Activated CD4-positive, CD25-positive, alpha-beta regulatory T cell treated with anti-CD3 and anti-CD28 coated beads, Interleukin-2, amount 50 U/mL, for 16 hours (primary cell): ENCODE results near the gene LHFPL3.
"Not testable (repeated sequence)": the region's sequence is repeated elsewhere in the genome, so short reads cannot be mapped to it uniquely, and the experiment has no call there.

ENCODE experiments used
- DNase-seq: peaks from one replicate; pipeline ENCODE4 v3.0.0-alpha.2; 2020; ENCODE audit warnings: low read depth, low spot score

Gene LHFPL3

DNA sequence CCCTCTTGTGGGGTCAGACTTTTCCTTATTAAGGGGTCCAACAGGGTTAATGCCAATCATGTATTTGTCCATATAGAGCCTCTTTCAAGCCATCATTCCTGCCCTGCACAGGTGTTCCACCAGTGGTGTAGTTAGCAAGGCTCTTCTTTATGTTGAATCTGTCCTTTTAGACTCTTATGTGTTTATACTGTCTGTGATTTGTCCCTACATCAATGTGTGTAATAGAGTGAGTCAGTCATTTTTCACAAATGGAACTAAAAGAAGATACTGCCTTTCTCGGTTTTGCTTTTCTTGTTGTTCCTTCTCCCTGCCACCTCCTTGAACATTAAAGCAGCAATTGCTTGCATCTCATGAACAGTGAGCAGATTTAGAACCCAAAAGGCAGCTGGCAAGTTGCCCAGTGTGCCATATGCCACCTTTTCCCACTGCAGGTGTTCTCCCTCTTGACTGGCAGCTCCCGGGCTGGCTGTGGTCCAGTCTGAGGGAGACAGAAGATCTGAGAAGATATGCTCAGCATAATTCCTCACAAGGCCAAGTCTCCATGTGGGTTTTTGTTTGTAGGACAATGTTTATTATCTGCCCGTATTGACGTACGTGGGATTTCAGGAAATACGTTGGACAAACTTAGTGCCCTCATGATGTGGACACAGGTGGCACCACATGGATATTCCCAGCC, 154.1 kb downstream of the LHFPL3 start:
- no peak for DNase-seq

DNA sequence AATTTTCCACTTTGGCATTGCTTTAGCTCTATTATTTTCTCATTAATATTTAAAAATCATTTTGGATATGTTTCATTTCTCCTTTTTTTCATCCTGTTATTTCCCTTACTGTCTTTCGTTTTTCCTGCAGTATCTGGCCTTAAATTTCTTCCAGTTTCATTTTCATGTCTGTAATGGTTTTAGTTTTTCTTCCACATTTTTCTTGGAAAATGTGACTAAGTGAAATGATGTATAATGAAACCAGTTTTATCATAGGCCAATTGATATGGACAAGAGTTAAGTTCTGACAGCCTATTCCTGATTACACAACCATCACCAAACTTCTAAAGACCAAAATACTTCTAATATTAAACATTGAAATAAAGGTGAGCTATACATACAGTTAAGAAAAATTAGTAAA, 158.5 kb downstream of the LHFPL3 start:
- DNase-seq = no peak

- no peak for DNase-seq
Measured at GRCh38 chr7:104487642-104488041, 159.2 kb downstream of the LHFPL3 start.

DNA sequence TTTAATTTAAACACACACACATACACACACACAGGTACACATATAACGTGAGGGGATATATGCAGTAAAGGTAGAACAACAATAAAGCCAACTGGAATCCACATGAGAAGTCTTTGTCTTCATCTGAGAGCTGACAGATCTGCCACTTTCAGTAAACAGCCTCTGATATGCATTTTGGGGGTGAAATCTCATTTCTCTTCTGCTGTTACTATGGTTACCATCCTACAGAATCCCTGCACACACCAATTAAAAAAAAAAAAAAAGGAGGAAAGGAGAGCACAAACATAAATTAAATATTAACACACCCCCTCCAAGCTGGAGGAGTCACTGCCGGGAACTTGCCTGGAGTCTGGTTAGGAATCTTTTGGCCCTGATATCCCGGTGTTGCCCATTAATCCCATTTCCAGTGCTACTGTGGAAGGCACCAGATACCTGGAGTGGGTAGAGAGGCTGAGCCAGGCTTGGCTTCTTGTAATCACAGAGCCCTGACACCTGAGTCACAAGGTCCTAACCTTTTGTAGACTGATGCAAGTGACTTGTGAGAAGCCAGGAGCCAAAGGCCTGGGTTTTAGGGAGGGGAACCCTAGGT, 169.1 kb downstream of the LHFPL3 start:
- no peak for DNase-seq

DNA sequence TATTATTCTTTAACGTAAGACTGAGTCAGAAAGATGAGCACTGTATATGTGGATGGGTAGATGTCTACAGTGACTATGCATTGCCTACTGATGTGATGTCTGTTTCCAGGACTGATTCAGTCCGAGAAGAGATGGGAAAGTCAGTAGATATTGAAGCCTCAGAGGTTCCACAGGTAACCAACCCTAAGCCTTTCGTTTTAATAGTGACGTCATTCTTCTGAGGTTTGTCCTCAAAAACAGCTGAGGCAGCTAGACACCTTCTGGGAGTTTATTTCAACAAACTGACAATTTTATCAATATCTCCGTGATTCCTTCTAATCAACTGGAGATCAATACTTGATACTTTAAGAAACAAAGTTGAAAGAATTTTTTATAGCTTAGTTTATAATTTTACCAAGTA, 171.6 kb downstream of the LHFPL3 start:
- no peak for DNase-seq

- no peak for DNase-seq
Measured at GRCh38 chr7:104509874-104510273, 181.5 kb downstream of the LHFPL3 start.

DNA sequence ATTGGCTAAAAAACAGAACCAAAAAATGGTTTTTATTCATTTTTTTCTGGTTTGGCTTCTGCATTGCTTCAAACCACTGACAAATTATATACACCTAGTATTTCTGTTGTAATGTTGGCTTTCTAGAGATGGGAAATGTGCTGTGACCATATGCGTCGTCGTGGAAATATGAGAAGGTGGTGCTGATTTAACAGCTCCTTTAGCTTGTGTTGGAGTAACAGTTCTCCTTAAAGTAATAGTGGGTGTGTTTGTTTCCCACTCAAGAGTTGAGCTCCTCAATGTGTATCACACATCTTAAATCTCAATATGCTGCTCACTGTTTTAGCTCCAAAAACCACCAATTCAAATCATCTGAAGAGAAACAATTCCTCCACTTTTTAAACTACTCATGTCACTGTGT, 196.4 kb downstream of the LHFPL3 start:
- no peak for DNase-seq

- no peak for DNase-seq
Measured at GRCh38 chr7:104528142-104528541, 199.7 kb downstream of the LHFPL3 start.

GRCh38 chr7:104529567-104529966, 201.2 kb downstream of the LHFPL3 start:
- no peak for DNase-seq

GRCh38 chr7:104530251-104530650, 201.8 kb downstream of the LHFPL3 start:
- DNase-seq = no peak

GRCh38 chr7:104534149-104534548, 205.7 kb downstream of the LHFPL3 start:
- DNase-seq = no peak

DNA sequence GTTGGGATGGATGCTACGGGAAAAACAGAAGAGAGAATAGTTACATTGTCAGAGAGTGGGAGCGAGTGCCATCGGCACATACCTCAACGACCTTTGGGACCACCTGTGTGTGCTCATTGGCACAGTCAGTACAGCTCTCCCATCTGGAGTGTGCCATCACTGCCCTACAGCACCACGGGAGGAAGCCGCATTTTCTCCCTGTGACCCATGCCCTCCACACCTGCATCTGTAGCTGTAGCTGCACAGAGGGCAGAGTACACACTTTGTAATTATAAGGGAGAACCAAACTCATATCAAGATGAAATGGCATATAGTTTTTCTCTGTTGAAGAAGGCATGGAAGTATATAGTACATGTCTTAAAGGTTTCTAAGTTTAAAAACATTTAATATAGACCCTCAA, 207.4 kb downstream of the LHFPL3 start:
- DNase-seq = no peak

DNA sequence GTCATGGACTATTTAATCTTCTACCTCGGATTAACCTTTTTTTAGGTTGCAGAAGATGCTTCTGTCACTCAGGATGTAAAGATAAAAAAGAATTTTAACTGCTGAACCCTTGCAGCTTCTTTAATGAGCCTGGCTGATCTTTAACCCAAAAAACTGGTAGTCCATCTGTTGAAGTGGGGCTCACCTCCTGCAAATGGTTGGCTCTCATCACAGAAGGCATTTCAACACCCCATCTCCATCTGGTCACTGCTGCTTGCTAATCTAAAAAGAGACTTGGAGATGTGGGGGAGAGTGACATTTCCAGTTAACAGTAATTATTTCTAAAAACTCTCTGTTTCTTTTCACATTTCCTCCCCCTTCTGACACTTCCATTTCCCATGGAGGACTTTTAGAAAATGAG, 208.6 kb downstream of the LHFPL3 start:
- DNase-seq = no peak

DNA sequence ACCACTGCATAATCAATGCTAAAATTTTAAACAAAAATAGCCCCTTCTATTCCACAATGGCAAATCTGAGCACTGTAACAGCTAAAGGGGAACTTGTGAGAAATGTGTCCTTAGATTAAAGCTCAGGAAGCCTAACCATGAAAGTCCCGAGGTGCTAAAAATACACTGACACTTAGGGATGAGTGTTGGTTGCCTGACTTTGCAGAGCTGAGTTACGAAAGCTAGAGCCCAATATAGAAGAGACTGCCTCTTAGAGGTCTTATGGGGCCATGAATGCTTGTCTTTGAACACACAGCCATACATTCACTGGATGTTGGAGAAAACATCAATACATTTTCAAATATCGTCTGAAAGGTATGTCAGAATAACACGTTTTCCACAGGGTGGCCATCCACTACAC, 209.7 kb downstream of the LHFPL3 start:
- DNase-seq = no peak

- DNase-seq = no peak
Measured at GRCh38 chr7:104541897-104542296, 213.5 kb downstream of the LHFPL3 start.

DNA sequence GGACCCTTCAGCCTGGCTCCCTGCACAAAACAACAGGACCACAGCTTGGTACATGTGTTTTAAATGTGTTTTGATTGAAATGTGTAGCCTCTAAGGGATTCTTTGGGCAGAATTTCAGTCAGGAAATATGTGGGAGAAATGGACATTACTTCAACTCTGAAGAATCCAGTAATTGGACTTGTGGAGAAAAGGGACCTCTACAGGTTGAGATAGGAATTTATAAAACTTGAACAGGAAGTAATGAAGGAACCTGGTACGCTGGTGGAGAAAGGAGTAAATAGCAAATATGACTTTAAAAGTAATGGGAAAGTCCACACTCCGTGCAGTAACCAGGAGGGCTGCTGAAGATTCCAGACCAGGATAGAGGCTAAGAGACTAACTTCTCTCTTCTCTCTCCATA, 220.5 kb downstream of the LHFPL3 start:
- no peak for DNase-seq

GRCh38 chr7:104550362-104550761, 222.0 kb downstream of the LHFPL3 start:
- no peak for DNase-seq

GRCh38 chr7:104551226-104551625, 222.8 kb downstream of the LHFPL3 start:
- DNase-seq = no peak

DNA sequence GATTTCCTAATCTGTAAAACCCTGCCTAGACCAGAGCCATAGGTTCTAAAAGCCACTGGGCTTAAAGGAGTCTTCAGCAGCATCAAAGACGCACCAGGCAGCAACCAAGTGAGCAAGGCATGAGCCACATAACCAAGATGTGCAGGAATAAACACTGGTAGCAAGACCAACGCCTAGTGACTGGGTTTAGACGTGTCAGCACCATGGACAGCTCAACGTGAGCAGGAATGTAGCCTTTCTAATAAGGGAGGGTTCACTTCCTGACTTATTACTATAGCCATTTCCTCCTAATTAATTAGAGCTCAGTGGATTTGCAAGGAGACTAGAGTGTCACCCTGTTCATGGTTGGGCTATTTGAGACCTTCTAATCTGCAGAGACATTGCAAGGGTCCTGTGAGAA, 223.7 kb downstream of the LHFPL3 start:
- no peak for DNase-seq

DNA sequence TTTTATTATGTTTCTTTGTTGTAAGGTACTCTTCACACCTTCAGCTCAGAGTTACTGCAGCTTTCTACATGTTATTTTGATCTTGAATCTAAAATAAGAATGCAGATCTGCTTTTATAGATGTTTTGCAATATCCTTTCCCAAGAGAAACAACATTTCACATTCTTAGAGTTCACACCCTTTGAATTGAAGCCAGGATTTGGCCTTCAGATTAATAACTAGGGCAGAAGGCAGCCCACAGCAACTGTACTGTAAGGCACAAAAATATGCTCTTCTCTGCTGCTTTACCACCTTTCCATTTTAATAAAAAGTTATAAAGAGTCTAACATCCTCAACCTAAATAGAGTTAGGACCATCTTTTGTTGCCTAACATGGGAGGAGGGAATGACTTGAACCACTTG, 224.7 kb downstream of the LHFPL3 start:
- DNase-seq = no peak

- not testable (repeated sequence) for DNase-seq
Measured at GRCh38 chr7:104563350-104563901, 235.0 kb downstream of the LHFPL3 start.

- DNase-seq = no peak
Measured at GRCh38 chr7:104569751-104570150, 241.3 kb downstream of the LHFPL3 start.

DNA sequence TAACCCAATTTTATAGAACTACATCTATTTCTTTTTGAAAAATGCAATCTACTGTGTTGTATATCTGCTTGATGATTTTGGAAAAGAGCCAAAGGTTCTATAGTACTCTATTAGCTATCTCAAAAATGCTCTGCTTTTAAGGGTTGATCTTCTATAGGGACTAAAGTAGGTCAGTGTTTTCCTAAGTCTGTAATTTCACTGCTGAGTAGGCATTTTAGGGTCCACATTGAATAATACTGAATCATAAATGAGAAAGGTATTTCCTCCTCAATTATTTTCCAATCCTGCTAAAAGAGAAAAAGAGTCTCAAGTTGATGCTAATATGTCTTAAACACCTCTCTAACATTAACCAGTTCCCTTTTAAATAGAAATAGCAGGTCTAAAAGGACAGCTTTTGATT, 244.2 kb downstream of the LHFPL3 start:
- no peak for DNase-seq
